ENCODE data around the gene MRPL49. TPM values are rescaled to one million over a fixed set of nuclear protein-coding genes. Genes with fewer than 3 reads are reported as not detected.
A peak's percentile ranks its signal among the peaks of the same experiment; 100 is the strongest.

The MRPL49 gene
- total RNA-seq, 4 donors from 2014 or later = 10.5 to 119 (median 60.9) TPM

GRCh38 chr11:65110354-65110861, 11.7 kb upstream of the MRPL49 start:
- peaks cover 0 to 11% (median 3%) of the 10 kb centered on the region in 4 donors for H3K36me3 ChIP-seq
- peak overlapping the region; percentile 3 to 85 (median 80) for H3K27ac ChIP-seq
- WGBS, 2 donors (ENCODE audit: low coverage in 1 of 2) = 11% methylated on average over 15 of the region's 18 CpGs; no CpG with 5 or more reads in 1 of the 2 donors
- peak; percentile 94 for DNase-seq
- H3K4me1 ChIP-seq = peaks cover 8 to 32% (median 19%) of the 10 kb centered on the region in 4 donors
- no peaks in the 10 kb centered on the region for H3K9me3 ChIP-seq
- TF ChIP-seq CTCF (IDR thresholded peaks at IDR 0.05) (peak; percentile 98 to 100 (median 100)), EP300 (IDR thresholded peaks at IDR 0.05; ENCODE audit: low read depth) (no peak), POLR2A (IDR thresholded peaks at IDR 0.05) (peak; percentile 26)
- no peak overlapping the region for H3K4me3 ChIP-seq
- in situ Hi-C loops (cut with MboI; ENCODE audit: low pct_ligation_motif_present in 1 of 4, low pct_unique_long_range_greater_than_20kb in 1 of 4, low sequenced_read_pairs in 3 of 4) = no loop called here
- no peaks in the 10 kb centered on the region for H3K27me3 ChIP-seq
- intact Hi-C loops (cut with DNase I; ENCODE audit: low total_unique reads) = loop anchor here (5.0 kb wide), 1 partner anchor 98 kb away; the partner anchor contains the start of gene ARL2

- in situ Hi-C loops (cut with MboI; ENCODE audit: low pct_ligation_motif_present in 1 of 4, low pct_unique_long_range_greater_than_20kb in 1 of 4, low sequenced_read_pairs in 3 of 4) (no loop called here), intact Hi-C loops (cut with DNase I; ENCODE audit: low total_unique reads) (loop anchor here (5.0 kb wide), 1 partner anchor 99 kb away; the partner anchor contains the start of gene ARL2)
- no peak for DNase-seq
- H3K4me3 ChIP-seq = peak overlapping the region in 2 of 4 donors; percentile 48 to 57
- peak overlapping the region; percentile 3 to 85 (median 80) for H3K27ac ChIP-seq
- WGBS, 2 donors (ENCODE audit: low coverage in 1 of 2) = 53 to 67% methylated on average over 1 to 25 of the region's 31 CpGs
- H3K9me3 ChIP-seq = no peaks in the 10 kb centered on the region
- peaks cover 13 to 39% (median 25%) of the 10 kb centered on the region in 4 donors for H3K4me1 ChIP-seq
- TF ChIP-seq CTCF (IDR thresholded peaks at IDR 0.05) (no peak), POLR2AphosphoS5 (IDR thresholded peaks at IDR 0.05) (no peak), EP300 (IDR thresholded peaks at IDR 0.05; ENCODE audit: low read depth) (no peak), POLR2A (IDR thresholded peaks at IDR 0.05) (no peak)
- H3K36me3 ChIP-seq = peaks cover 0 to 11% (median 3%) of the 10 kb centered on the region in 4 donors
- H3K27me3 ChIP-seq = no peaks in the 10 kb centered on the region
These were observed 10.9 kb upstream of the MRPL49 start for GRCh38 chr11:65111159-65111743.

- intact Hi-C loops (cut with DNase I; ENCODE audit: low total_unique reads) = loop anchor here (5.0 kb wide), 1 partner anchor 100 kb away; the partner anchor contains the start of gene ARL2
- Histone ChIP-seq H3K36me3 (peaks cover 0 to 11% (median 3%) of the 10 kb centered on the region in 4 donors), H3K9me3 (no peaks in the 10 kb centered on the region), H3K4me3 (peak within 1 kb of the TSS; percentile 37 to 57 (median 51)), H3K27me3 (no peaks in the 10 kb centered on the region), H3K27ac (peak within 1 kb of the TSS; percentile 76 to 85 (median 80)), H3K4me1 (peaks cover 20 to 46% (median 32%) of the 10 kb centered on the region in 4 donors)
- in situ Hi-C loops (cut with MboI; ENCODE audit: low pct_ligation_motif_present in 1 of 4, low pct_unique_long_range_greater_than_20kb in 1 of 4, low sequenced_read_pairs in 3 of 4) = no loop called here
- 0 to 1% methylated on average over 5 to 62 of the region's 64 CpGs for WGBS, 2 donors (ENCODE audit: low coverage in 1 of 2)
- peak; percentile 98 for DNase-seq
- no peak for TF ChIP-seq EP300 (IDR thresholded peaks at IDR 0.05; ENCODE audit: low read depth)
- no peak for TF ChIP-seq CTCF (IDR thresholded peaks at IDR 0.05)
- TF ChIP-seq POLR2AphosphoS5 (IDR thresholded peaks at IDR 0.05) = peak; percentile 96 to 98 (median 97)
- TF ChIP-seq POLR2A (IDR thresholded peaks at IDR 0.05) = peak; percentile 91
These were observed 10.2 kb upstream of the MRPL49 start, which contains the start of gene TM7SF2 for GRCh38 chr11:65111744-65112545. TM7SF2 (plus strand) TSS chr11:65111872; CDS start chr11:65112016, 144 bp downstream.
